ENCODE measurements around the gene LHX3.

DNA sequence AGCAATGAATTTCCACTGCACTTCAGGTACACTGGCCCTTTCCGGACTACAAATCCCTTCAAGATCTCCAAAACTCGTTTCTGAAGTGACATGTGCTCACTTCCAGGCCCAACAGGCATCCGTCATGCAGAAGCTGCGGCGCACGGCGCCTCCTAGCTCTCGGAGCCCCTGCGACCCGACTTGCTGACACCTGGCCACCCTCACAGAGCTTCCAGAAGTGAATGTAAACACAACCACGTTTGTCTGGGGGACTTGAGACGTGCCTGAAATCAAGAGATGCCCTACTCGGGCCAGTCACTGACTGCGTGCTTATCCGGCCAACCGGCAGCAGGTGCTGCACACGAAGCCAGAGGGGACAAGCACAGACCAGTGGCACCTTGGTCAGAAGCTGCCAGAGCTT, 4.9 kb upstream of the LHX3 start:
- TF ChIP-seq, protein P1, sequence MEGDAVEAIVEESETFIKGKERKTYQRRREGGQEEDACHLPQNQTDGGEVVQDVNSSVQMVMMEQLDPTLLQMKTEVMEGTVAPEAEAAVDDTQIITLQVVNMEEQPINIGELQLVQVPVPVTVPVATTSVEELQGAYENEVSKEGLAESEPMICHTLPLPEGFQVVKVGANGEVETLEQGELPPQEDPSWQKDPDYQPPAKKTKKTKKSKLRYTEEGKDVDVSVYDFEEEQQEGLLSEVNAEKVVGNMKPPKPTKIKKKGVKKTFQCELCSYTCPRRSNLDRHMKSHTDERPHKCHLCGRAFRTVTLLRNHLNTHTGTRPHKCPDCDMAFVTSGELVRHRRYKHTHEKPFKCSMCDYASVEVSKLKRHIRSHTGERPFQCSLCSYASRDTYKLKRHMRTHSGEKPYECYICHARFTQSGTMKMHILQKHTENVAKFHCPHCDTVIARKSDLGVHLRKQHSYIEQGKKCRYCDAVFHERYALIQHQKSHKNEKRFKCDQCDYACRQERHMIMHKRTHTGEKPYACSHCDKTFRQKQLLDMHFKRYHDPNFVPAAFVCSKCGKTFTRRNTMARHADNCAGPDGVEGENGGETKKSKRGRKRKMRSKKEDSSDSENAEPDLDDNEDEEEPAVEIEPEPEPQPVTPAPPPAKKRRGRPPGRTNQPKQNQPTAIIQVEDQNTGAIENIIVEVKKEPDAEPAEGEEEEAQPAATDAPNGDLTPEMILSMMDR (IDR thresholded peaks at IDR 0.05; ENCODE audit: low read length) = no peak
- no peak for TF ChIP-seq EZH2phosphoT487 (IDR thresholded peaks at IDR 0.05; ENCODE audit: low read length)
